Left ventricle myocardium inferior (tissue), 1 donor: ENCODE data around the gene ABCA2. TPM values are rescaled to one million over a fixed set of nuclear protein-coding genes. Genes with fewer than 3 reads are reported as not detected.
A peak's percentile ranks its signal among the peaks of the same experiment; 100 is the strongest.

Experiments
- DNase-seq: peaks from one replicate; pipeline ENCODE4 v3.0.0-alpha.2; 2020
- H3K27ac ChIP-seq: fragments of 200-600 bp; replicated peaks from 2 replicates; pipeline ENCODE4 v1.8.0; 2021
- H3K27me3 ChIP-seq: fragments of 200-600 bp; 2 replicates; pipeline ENCODE4 v1.8.0; 2021; ENCODE audit warnings: low read depth
- H3K36me3 ChIP-seq: fragments of 200-600 bp; 2 replicates; pipeline ENCODE4 v1.8.0; 2021
- H3K4me1 ChIP-seq: fragments of 200-600 bp; 2 replicates; pipeline ENCODE4 v1.8.0; 2021
- H3K4me3 ChIP-seq: fragments of 200-600 bp; 2 replicates; pipeline ENCODE4 v1.8.0; 2021; ENCODE audit warnings: mild to moderate bottlenecking, moderate library complexity
- H3K9me3 ChIP-seq: fragments of 200-600 bp; replicated peaks from 2 replicates; pipeline ENCODE4 v1.8.0; 2021
- CTCF ChIP-seq: fragments of 200-600 bp; IDR thresholded peaks from 2 replicates; pipeline ENCODE4 v1.8.0; 2021; ENCODE audit warnings: antibody characterized with exemption, mild to moderate bottlenecking, borderline replicate concordance
- intact Hi-C: fragments of 100-400 bp; cut with micrococcal nuclease; formaldehyde crosslinking; loops from one replicate; pipeline ENCODE4 v1.11.0; 2022
- total RNA-seq: library from RNA; stranded (reverse); fragmentation: NEBNext Ultra II Directional; extraction: Animal tissue kit (Norgen Biotek cat#: 25700); gene quantifications from one replicate; pipeline ENCODE4 v1.2.1, GENCODE V29; 2021
- donor health status: DM: no; HTN: yes; CAD: no; lungs with severe emphysema.

ABCA2 gene
- total RNA-seq, 1 donor from 2014 or later: 29.9 TPM

GRCh38 chr9:137028263-137029057, 423 bp upstream of the ABCA2 start:
- Histone ChIP-seq H3K9me3 (no peaks in the 10 kb centered on the region), H3K27me3 (no peaks in the 10 kb centered on the region), H3K27ac (peak overlapping the region; percentile 66), H3K4me3 (peak overlapping the region; percentile 77), H3K4me1 (peaks cover 31% of the 10 kb centered on the region), H3K36me3 (no peaks in the 10 kb centered on the region)
- intact Hi-C loops: no loop called here
- no peak for TF ChIP-seq CTCF
- peak; percentile 77 for DNase-seq

- intact Hi-C loops: no loop called here
- no peak for TF ChIP-seq CTCF
- H3K36me3 ChIP-seq: no peaks in the 10 kb centered on the region
- DNase-seq: no peak
- H3K9me3 ChIP-seq: no peaks in the 10 kb centered on the region
- peaks cover 31% of the 10 kb centered on the region for H3K4me1 ChIP-seq
- peak overlapping the region; percentile 77 for H3K4me3 ChIP-seq
- H3K27ac ChIP-seq: peak overlapping the region; percentile 49
- no peaks in the 10 kb centered on the region for H3K27me3 ChIP-seq
Observed at GRCh38 chr9:137026828-137027227, 1.2 kb downstream of the ABCA2 start.

GRCh38 chr9:137026384-137026783, 1.7 kb downstream of the ABCA2 start:
- Histone ChIP-seq H3K4me3 (peak overlapping the region; percentile 77), H3K9me3 (no peaks in the 10 kb centered on the region), H3K4me1 (peaks cover 31% of the 10 kb centered on the region), H3K27ac (no peak overlapping the region), H3K27me3 (no peaks in the 10 kb centered on the region), H3K36me3 (peaks cover under 1% of the 10 kb centered on the region)
- intact Hi-C loops: no loop called here
- DNase-seq: no peak
- TF ChIP-seq CTCF: no peak

GRCh38 chr9:137025517-137025966, 2.5 kb downstream of the ABCA2 start:
- DNase-seq: no peak

GRCh38 chr9:137023583-137023991, 4.5 kb downstream of the ABCA2 start:
- Histone ChIP-seq H3K27ac (no peak overlapping the region), H3K27me3 (no peaks in the 10 kb centered on the region), H3K9me3 (no peaks in the 10 kb centered on the region), H3K36me3 (peaks cover 18% of the 10 kb centered on the region), H3K4me3 (no peak overlapping the region), H3K4me1 (peaks cover 21% of the 10 kb centered on the region)
- intact Hi-C loops: no loop called here
- no peak for TF ChIP-seq CTCF
- no peak for DNase-seq

More at GRCh38 chr9:137025517-137025966, 2.5 kb downstream of the ABCA2 start:
- no peak for TF ChIP-seq CTCF
- intact Hi-C loops: no loop called here
- H3K27ac ChIP-seq: no peak overlapping the region
- H3K4me1 ChIP-seq: peaks cover 31% of the 10 kb centered on the region
- H3K9me3 ChIP-seq: no peaks in the 10 kb centered on the region
- H3K27me3 ChIP-seq: no peaks in the 10 kb centered on the region
- peaks cover 9% of the 10 kb centered on the region for H3K36me3 ChIP-seq
- no peak overlapping the region for H3K4me3 ChIP-seq
